SK-N-SH (cell line): ENCODE results near the gene ISX. TPM values are rescaled to one million over a fixed set of nuclear protein-coding genes. Genes with fewer than 3 reads are reported as not detected.

ENCODE experiments used
- CTCF ChIA-PET: fragments of 300-600, 350-600 bp; formaldehyde crosslinking; extraction: SDS; loops from one replicate; lab custom pipeline; 2021; lab: Yijun Ruan, JAX
- POLR2A ChIA-PET: fragments of 350-600 bp; sonication (Branson Sonifier 250); formaldehyde crosslinking; extraction: SDS; loops from one replicate; lab custom pipeline; 2020; ENCODE audit warnings: antibody characterized with exemption, inconsistent platforms; lab: Yijun Ruan, JAX
- DNase-seq: peaks from one replicate; pipeline ENCODE4 v3.0.0; 2012
- H2AFZ ChIP-seq: fragments of 200-600 bp; sonication (generic); 2 replicates; pipeline ENCODE4 v1.8.1; 2016; ENCODE audit warnings: antibody characterized with exemption, mild to moderate bottlenecking, low read depth
- H3F3A ChIP-seq: fragments of 200-600 bp; sonication (generic); replicated peaks from 2 replicates; pipeline ENCODE3; 2016; ENCODE audit warnings: antibody characterized with exemption, mild to moderate bottlenecking; ENCODE audit not compliant: insufficient read depth
- H3K27ac ChIP-seq, 2 experiments: fragments of 200-500 bp in 1 of 2; fragments of 200-600 bp in 1 of 2; sonication (Bioruptor generic) in 1 of 2; sonication (generic), shearing (Covaris generic) in 1 of 2; 2 replicates each; pipeline versions ENCODE4 v1.5.1 to v1.6.1; 2014 to 2016; ENCODE audit warnings: low read depth in 2 of 2, inconsistent platforms in 1 of 2, low read length in 1 of 2, mild to moderate bottlenecking in 1 of 2, mixed read lengths in 1 of 2
- H3K27me3 ChIP-seq: fragments of 200-600 bp; sonication (generic), shearing (Covaris generic); 2 replicates; pipeline ENCODE4 v1.6.1; 2016; ENCODE audit warnings: mixed run types; ENCODE audit not compliant: insufficient read depth
- H3K36me3 ChIP-seq, 2 experiments: fragments of 200-500 bp in 1 of 2; fragments of 200-600 bp in 1 of 2; sonication (Bioruptor generic) in 1 of 2; sonication (generic) in 1 of 2; replicated peaks in 1 of 2; 2 replicates each; pipeline versions ENCODE3 to v1.5.1; 2014 to 2016; ENCODE audit warnings: low read length in 1 of 2, mild to moderate bottlenecking in 1 of 2; ENCODE audit not compliant: insufficient read depth in 2 of 2, control insufficient read depth in 1 of 2
- H3K4me1 ChIP-seq, 2 experiments: fragments of 200-500 bp in 1 of 2; fragments of 200-600 bp in 1 of 2; sonication (Bioruptor generic) in 1 of 2; sonication (generic), shearing (Covaris generic) in 1 of 2; 2 replicates each; pipeline versions ENCODE4 v1.5.1 to v1.6.1; 2014 to 2016; ENCODE audit warnings: low read depth in 1 of 2, low read length in 1 of 2, mixed run types in 1 of 2; ENCODE audit not compliant: insufficient read depth in 2 of 2, control insufficient read depth in 1 of 2
- H3K4me2 ChIP-seq: fragments of 200-600 bp; sonication (generic), shearing (Covaris generic); 2 replicates; pipeline ENCODE4 v1.6.1; 2017; ENCODE audit warnings: mixed run types
- H3K4me3 ChIP-seq, 2 experiments: fragments of 200-500 bp in 1 of 2; fragments of 200-600 bp in 1 of 2; sonication (Bioruptor generic) in 1 of 2; sonication (generic), shearing (Covaris generic) in 1 of 2; 2 replicates each; pipeline versions ENCODE4 v1.5.1 to v1.8.1; 2014 to 2016; ENCODE audit warnings: low read depth in 2 of 2, inconsistent platforms in 1 of 2, low read length in 1 of 2, mild to moderate bottlenecking in 1 of 2, mixed read lengths in 1 of 2, moderate library complexity in 1 of 2
- H3K79me2 ChIP-seq: fragments of 200-600 bp; sonication (generic); 2 replicates; pipeline ENCODE4 v1.8.1; 2017; ENCODE audit warnings: mild to moderate bottlenecking; ENCODE audit not compliant: insufficient read depth
- H3K9ac ChIP-seq: fragments of 200-600 bp; sonication (generic); 2 replicates; pipeline ENCODE4 v1.6.1; 2017; ENCODE audit warnings: mixed run types
- H3K9me2 ChIP-seq: fragments of 200-600 bp; sonication (generic); 2 replicates; pipeline ENCODE4 v1.6.1; 2017; ENCODE audit warnings: mixed run types
- H3K9me3 ChIP-seq: fragments of 200-600 bp; sonication (generic); 2 replicates; pipeline ENCODE4 v1.6.1; 2017; ENCODE audit warnings: mixed run types, mild to moderate bottlenecking, moderate library complexity
- H4K20me1 ChIP-seq: fragments of 200-600 bp; sonication (generic); 2 replicates; pipeline ENCODE4 v1.6.1; 2017; ENCODE audit warnings: mild to moderate bottlenecking, mixed run types; ENCODE audit not compliant: insufficient read depth
- CTCF ChIP-seq: fragments of 200-600 bp; sonication (generic); IDR thresholded peaks from 2 replicates; pipeline ENCODE4 v1.6.1; 2017; ENCODE audit warnings: antibody characterized with exemption, mild to moderate bottlenecking, moderate library complexity
- FOSL2 ChIP-seq: IDR thresholded peaks from 2 replicates; pipeline ENCODE4 v1.4.0; 2012; ENCODE audit warnings: low read depth, mild to moderate bottlenecking, moderate library complexity, borderline replicate concordance
- FOXJ3 ChIP-seq: sonication (generic); formaldehyde crosslinking; IDR thresholded peaks from 2 replicates; pipeline ENCODE4 v1.5.1; 2020; ENCODE audit warnings: mild to moderate bottlenecking, missing genetic modification reagents
- GABPA ChIP-seq: IDR thresholded peaks from 2 replicates; pipeline ENCODE4 v1.4.0; 2012; ENCODE audit warnings: low read depth, mild to moderate bottlenecking
- IRF3 ChIP-seq: fragments of 150-350 bp; IDR thresholded peaks from 2 replicates; pipeline ENCODE4 v1.6.1; 2016; ENCODE audit warnings: mild to moderate bottlenecking, low read depth, low read length
- MEF2A ChIP-seq: IDR thresholded peaks from 2 replicates; pipeline ENCODE4 v1.4.0; 2012; ENCODE audit warnings: low read depth, borderline replicate concordance
- MXI1 ChIP-seq: IDR thresholded peaks from 2 replicates; pipeline ENCODE4 v1.6.1; 2012; ENCODE audit warnings: mild to moderate bottlenecking, low read depth, low read length, improper control_type of control experiment
- NFIC ChIP-seq: IDR thresholded peaks from 2 replicates; pipeline ENCODE4 v1.4.0; 2012; ENCODE audit warnings: borderline replicate concordance
- NRF1 ChIP-seq: IDR thresholded peaks from 2 replicates; pipeline ENCODE4 v1.6.1; 2012; ENCODE audit warnings: low read depth, mild to moderate bottlenecking, low read length
- POLR2AphosphoS5 ChIP-seq: IDR thresholded peaks from 2 replicates; pipeline ENCODE4 v1.6.1; 2012; ENCODE audit warnings: low read depth, low read length
- RCOR1 ChIP-seq: fragments of 150-350 bp; IDR thresholded peaks from 2 replicates; pipeline ENCODE4 v1.6.1; 2017; ENCODE audit warnings: antibody characterized with exemption, low read length
- RFX5 ChIP-seq: IDR thresholded peaks from 2 replicates; pipeline ENCODE4 v1.6.1; 2012; ENCODE audit warnings: mild to moderate bottlenecking, improper control_type of control experiment, low read length
- SIN3A ChIP-seq: IDR thresholded peaks from 2 replicates; pipeline ENCODE4 v1.6.1; 2012; ENCODE audit warnings: low read depth, mild to moderate bottlenecking, low read length, moderate library complexity, borderline replicate concordance
- SMC3 ChIP-seq: IDR thresholded peaks from 2 replicates; pipeline ENCODE4 v1.6.1; 2012; ENCODE audit warnings: low read depth, low read length, improper control_type of control experiment
- TAF1 ChIP-seq: IDR thresholded peaks from 2 replicates; pipeline ENCODE4 v1.6.1; 2012; ENCODE audit warnings: low read depth, mild to moderate bottlenecking, low read length, moderate library complexity, borderline replicate concordance
- USF1 ChIP-seq: IDR thresholded peaks from 2 replicates; pipeline ENCODE4 v1.4.0; 2012; ENCODE audit warnings: low read depth, borderline replicate concordance
- YY1 ChIP-seq: IDR thresholded peaks from 2 replicates; pipeline ENCODE4 v1.4.0; 2012; ENCODE audit warnings: low read depth, mild to moderate bottlenecking
- WGBS: methylation state at CpG from one replicate; pipeline ENCODE4 v1.1.6; 2017; ENCODE audit warnings: low lambda C conversion rate; 5-methylcytosine and 5-hydroxymethylcytosine counted together
- polyA plus RNA-seq, 3 experiments: library from polyadenylated mRNA; depleted of rRNA; stranded (reverse); fragments of >200 nt; gene quantifications; 2 replicates each; pipeline ENCODE4 v1.2.3, GENCODE V29; 2012
- TF ChIP-seq, protein P1 (sequence below): IDR thresholded peaks from 2 replicates; pipeline ENCODE4 v1.6.1; 2012; ENCODE audit warnings: mild to moderate bottlenecking, low read depth, low read length, moderate library complexity

ISX gene
- polyA plus RNA-seq, 1 of the 3 experiments (the other 2 are of a cell fraction), result not detected

DNA sequence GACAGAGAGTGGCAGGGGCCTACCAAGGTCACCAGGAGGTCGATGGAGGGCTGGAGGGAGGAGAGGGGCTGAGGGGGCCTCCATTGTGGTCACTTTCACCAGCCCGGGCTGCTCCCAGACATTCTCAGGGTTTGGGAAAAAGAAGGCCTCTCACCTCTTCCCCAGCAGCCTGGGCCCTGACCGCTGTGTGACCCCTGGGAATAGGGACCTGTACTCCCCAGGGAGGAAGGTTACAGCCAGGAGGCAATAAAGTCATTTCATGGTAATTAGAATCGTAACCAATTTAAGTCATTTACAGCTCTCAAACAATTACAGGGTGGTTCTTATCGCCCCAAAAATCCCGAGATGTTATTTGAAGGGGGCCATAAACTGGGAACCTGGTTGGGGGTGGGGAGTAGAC is 37.8 kb downstream of the ISX start:
- no peak overlapping the region for H3K9ac ChIP-seq
- H3K4me1 ChIP-seq, result no peaks in the 10 kb centered on the region
- H3K9me3 ChIP-seq, result no peaks in the 10 kb centered on the region
- H3K27ac ChIP-seq, result no peak overlapping the region
- no peaks in the 10 kb centered on the region for H4K20me1 ChIP-seq
- H3K4me2 ChIP-seq, result no peak overlapping the region
- no peaks in the 10 kb centered on the region for H3K27me3 ChIP-seq
- H3K9me2 ChIP-seq, result no peaks in the 10 kb centered on the region
- no peak for DNase-seq
- 8% methylated on average over 6 of the region's 6 CpGs for WGBS
- no peaks in the 10 kb centered on the region for H3K79me2 ChIP-seq
- no peak overlapping the region for H3K4me3 ChIP-seq
- ChIA-PET POLR2A (no interaction called here), CTCF (interaction anchor here (1.6 kb wide), 1 partner anchor 51 kb away, joined by 4 read pairs; no protein-coding TSS in a partner anchor)
- H2AFZ ChIP-seq, result no peak overlapping the region
- no peaks in the 10 kb centered on the region for H3K36me3 ChIP-seq
- H3F3A ChIP-seq, result no peaks in the 10 kb centered on the region
- TF ChIP-seq NRF1 (no peak), MXI1 (no peak), SIN3A (no peak), TAF1 (no peak), FOSL2 (no peak)

DNA sequence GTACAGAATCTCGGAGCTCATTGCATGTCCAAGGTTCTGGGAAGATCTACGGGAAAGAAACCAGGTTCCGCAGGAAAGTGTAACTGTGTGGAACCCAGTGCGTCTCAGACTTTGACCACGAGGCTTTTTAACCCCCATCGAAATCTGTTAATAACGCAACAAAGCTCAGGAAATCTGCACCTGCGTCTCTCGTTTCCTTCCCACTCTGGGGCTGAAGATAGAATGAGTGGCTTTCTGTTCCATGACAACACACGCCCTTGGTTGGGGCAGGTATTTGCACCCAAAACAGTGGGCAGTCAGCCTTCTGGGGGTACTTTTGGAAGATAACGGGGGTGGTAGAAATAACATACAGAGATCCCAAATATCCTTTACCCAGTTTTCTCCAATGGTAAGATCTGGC is 38.5 kb downstream of the ISX start:
- Histone ChIP-seq H3K9me3 (no peaks in the 10 kb centered on the region), H3K9ac (no peak overlapping the region), H3F3A (no peaks in the 10 kb centered on the region), H3K9me2 (no peaks in the 10 kb centered on the region), H3K79me2 (no peaks in the 10 kb centered on the region), H3K4me3 (no peak overlapping the region), H3K4me1 (no peaks in the 10 kb centered on the region), H3K4me2 (no peak overlapping the region), H3K36me3 (no peaks in the 10 kb centered on the region), H2AFZ (no peak overlapping the region), H3K27me3 (no peaks in the 10 kb centered on the region), H4K20me1 (no peaks in the 10 kb centered on the region), H3K27ac (no peak overlapping the region)
- POLR2A ChIA-PET, result no interaction called here
- no peak for DNase-seq
- TF ChIP-seq SMC3 (no peak), FOXJ3 (no peak), NRF1 (no peak), USF1 (no peak), GABPA (no peak), FOSL2 (no peak), MEF2A (no peak), TAF1 (no peak), SIN3A (no peak), NFIC (no peak), CTCF (no peak), IRF3 (no peak), POLR2AphosphoS5 (no peak), YY1 (no peak), RCOR1 (no peak), RFX5 (no peak)
- TF ChIP-seq, protein P1, sequence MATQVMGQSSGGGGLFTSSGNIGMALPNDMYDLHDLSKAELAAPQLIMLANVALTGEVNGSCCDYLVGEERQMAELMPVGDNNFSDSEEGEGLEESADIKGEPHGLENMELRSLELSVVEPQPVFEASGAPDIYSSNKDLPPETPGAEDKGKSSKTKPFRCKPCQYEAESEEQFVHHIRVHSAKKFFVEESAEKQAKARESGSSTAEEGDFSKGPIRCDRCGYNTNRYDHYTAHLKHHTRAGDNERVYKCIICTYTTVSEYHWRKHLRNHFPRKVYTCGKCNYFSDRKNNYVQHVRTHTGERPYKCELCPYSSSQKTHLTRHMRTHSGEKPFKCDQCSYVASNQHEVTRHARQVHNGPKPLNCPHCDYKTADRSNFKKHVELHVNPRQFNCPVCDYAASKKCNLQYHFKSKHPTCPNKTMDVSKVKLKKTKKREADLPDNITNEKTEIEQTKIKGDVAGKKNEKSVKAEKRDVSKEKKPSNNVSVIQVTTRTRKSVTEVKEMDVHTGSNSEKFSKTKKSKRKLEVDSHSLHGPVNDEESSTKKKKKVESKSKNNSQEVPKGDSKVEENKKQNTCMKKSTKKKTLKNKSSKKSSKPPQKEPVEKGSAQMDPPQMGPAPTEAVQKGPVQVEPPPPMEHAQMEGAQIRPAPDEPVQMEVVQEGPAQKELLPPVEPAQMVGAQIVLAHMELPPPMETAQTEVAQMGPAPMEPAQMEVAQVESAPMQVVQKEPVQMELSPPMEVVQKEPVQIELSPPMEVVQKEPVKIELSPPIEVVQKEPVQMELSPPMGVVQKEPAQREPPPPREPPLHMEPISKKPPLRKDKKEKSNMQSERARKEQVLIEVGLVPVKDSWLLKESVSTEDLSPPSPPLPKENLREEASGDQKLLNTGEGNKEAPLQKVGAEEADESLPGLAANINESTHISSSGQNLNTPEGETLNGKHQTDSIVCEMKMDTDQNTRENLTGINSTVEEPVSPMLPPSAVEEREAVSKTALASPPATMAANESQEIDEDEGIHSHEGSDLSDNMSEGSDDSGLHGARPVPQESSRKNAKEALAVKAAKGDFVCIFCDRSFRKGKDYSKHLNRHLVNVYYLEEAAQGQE, result no peak
- CTCF ChIA-PET, result interaction anchor here (1.6 kb wide), 1 partner anchor 51 kb away, joined by 4 read pairs; no protein-coding TSS in a partner anchor
- WGBS, result 29% methylated on average over 11 of the region's 11 CpGs
